Astrocyte of the cerebellum (primary cell): ENCODE results near the gene PPP1R3C.

Experiments
- DNase-seq: peaks from one replicate; pipeline ENCODE4 v3.0.0-alpha.2; 2011; ENCODE audit warnings: low read depth
- H3K4me3 ChIP-seq: 2 replicates; pipeline ENCODE4 v1.5.1; 2011; ENCODE audit warnings: mild to moderate bottlenecking, low read depth, low read length, moderate library complexity
- CTCF ChIP-seq: IDR thresholded peaks from 2 replicates; pipeline ENCODE4 v1.5.1; 2012; ENCODE audit warnings: low read length, low read depth, moderate library complexity, mild to moderate bottlenecking; ENCODE audit errors: missing control alignments
- in situ Hi-C: cut with HindIII; loops from 2 replicates; pipeline ENCODE4 v1.10.0; 2017; ENCODE audit warnings: low sequenced_read_pairs

PPP1R3C gene

GRCh38 chr10:91643700-91644099 is 10.8 kb upstream of the PPP1R3C start:
- in situ Hi-C loops, result no loop called here
- TF ChIP-seq CTCF, result peak; percentile 30
- DNase-seq, result no peak
- H3K4me3 ChIP-seq, result no peak overlapping the region

GRCh38 chr10:91642831-91643692 is 10.2 kb upstream of the PPP1R3C start:
- in situ Hi-C loops, result no loop called here
- no peak for TF ChIP-seq CTCF
- DNase-seq, result no peak
- no peak overlapping the region for H3K4me3 ChIP-seq

GRCh38 chr10:91636892-91637291 is 4.0 kb upstream of the PPP1R3C start:
- TF ChIP-seq CTCF, result no peak
- H3K4me3 ChIP-seq, result no peak overlapping the region
- DNase-seq, result no peak
- in situ Hi-C loops, result no loop called here

- no peak overlapping the region for H3K4me3 ChIP-seq
- in situ Hi-C loops, result no loop called here
- DNase-seq, result peak; percentile 74
- TF ChIP-seq CTCF, result peak; percentile 83
Measured at GRCh38 chr10:91635401-91636400, 2.8 kb upstream of the PPP1R3C start.

GRCh38 chr10:91634898-91635297 is 2.0 kb upstream of the PPP1R3C start:
- in situ Hi-C loops, result no loop called here
- no peak for TF ChIP-seq CTCF
- DNase-seq, result no peak
- no peak overlapping the region for H3K4me3 ChIP-seq

GRCh38 chr10:91634246-91634645 is 1.4 kb upstream of the PPP1R3C start:
- no peak for TF ChIP-seq CTCF
- in situ Hi-C loops, result no loop called here
- H3K4me3 ChIP-seq, result no peak overlapping the region
- no peak for DNase-seq
